Heart right ventricle (tissue), 16 donors: ENCODE results near the gene SLCO1C1. TPM values are rescaled to one million over a fixed set of nuclear protein-coding genes. Genes with fewer than 3 reads are reported as not detected.

Experiments used
- ATAC-seq, 8 donors: fragments of 200-7000 bp; cut with Tn5 transposase; one replicate each; pipeline ENCODE4 v1.9.1; 2020; ENCODE audit warnings: mild to moderate bottlenecking in 8 of 8, moderate library complexity in 8 of 8, moderate number of reproducible peaks in 1 of 8
- DNase-seq, 2 donors: peaks; one replicate each; pipeline ENCODE4 v3.0.0-alpha.2; 2020
- H3K27ac ChIP-seq, 10 donors: fragments of 200-600 bp; sonication (generic) in 2 of 10; one replicate each; pipeline versions ENCODE4 v1.5.0 to v1.8.0; 2020 to 2022; ENCODE audit warnings: mild to moderate bottlenecking in 3 of 10
- H3K27me3 ChIP-seq, 7 donors: fragments of 200-600 bp; one replicate each; pipeline ENCODE4 v1.8.0; 2021 to 2022; ENCODE audit warnings: mild to moderate bottlenecking in 2 of 7
- H3K36me3 ChIP-seq, 9 donors: fragments of 200-600 bp; sonication (generic) in 1 of 9; one replicate each; pipeline versions ENCODE4 v1.5.0 to v1.8.0; 2020 to 2022; ENCODE audit warnings: mild to moderate bottlenecking in 2 of 9
- H3K4me1 ChIP-seq, 9 donors: fragments of 200-600 bp; sonication (generic) in 1 of 9; one replicate each; pipeline versions ENCODE4 v1.5.0 to v1.8.0; 2020 to 2022; ENCODE audit warnings: mild to moderate bottlenecking in 4 of 9
- H3K4me3 ChIP-seq, 10 donors: fragments of 200-600 bp; sonication (generic) in 2 of 10; one replicate each; pipeline versions ENCODE4 v1.5.0 to v1.8.0; 2020 to 2022; ENCODE audit warnings: mild to moderate bottlenecking in 7 of 10, moderate library complexity in 2 of 10
- H3K9me3 ChIP-seq, 11 donors: fragments of 200-600 bp in 10 of 11; sonication (generic) in 2 of 11; one replicate each; pipeline versions ENCODE4 v1.5.0 to v1.8.0; 2013 to 2022; ENCODE audit warnings: mild to moderate bottlenecking in 2 of 11, control low read depth in 1 of 11, moderate library complexity in 1 of 11
- WGBS, 2 donors: extraction: QIAGEN DNeasy Blood & Tissue Kit; methylation state at CpG; one replicate each; pipeline ENCODE4 v1.1.7; 2013; ENCODE audit warnings: inconsistent platforms in 1 of 2; 5-methylcytosine and 5-hydroxymethylcytosine counted together
- intact Hi-C, 10 donors: fragments of 100-400 bp; cut with DNase I; formaldehyde crosslinking; loops; one replicate each; pipeline versions ENCODE4 v1.11.1 to v1.14.2; 2022
- polyA plus RNA-seq, 2 donors: library from polyadenylated mRNA; stranded (reverse); fragments of 200-250 nt; gene quantifications; one replicate each; pipeline ENCODE4 v1.2.3, GENCODE V29; 2013
- total RNA-seq, 10 donors: library from RNA; stranded (reverse); fragmentation: NEBNext Ultra II Directional in 3 of 10; extraction: Animal tissue kit (Norgen Biotek cat#: 25700) in 3 of 10; gene quantifications; one replicate each; pipeline versions ENCODE4 v1.2.1 to v1.2.4, GENCODE V29; 2021 to 2023
- TF ChIP-seq, protein P1 (sequence below), 9 donors: fragments of 200-600 bp; sonication (generic) in 2 of 9; IDR thresholded peaks; one replicate each; pipeline versions ENCODE4 v1.5.0 to v1.8.0; 2021 to 2022; ENCODE audit warnings: antibody characterized with exemption in 9 of 9, mild to moderate bottlenecking in 5 of 9, moderate library complexity in 1 of 9
- donor health status: Arrhythmogenic right ventricular cardiomyopathy.
- donor health status: ischemic (EF 13 %, LVEDD 7.1; RV severe dilation, severe dysfunction).
- donor health status: healthy with polysubstance abuse.
- donor health status: DM: no; HTN: yes; CAD: no.
- donor health status: DM: no; HTN: no; CAD: no.
- donor health status: ischemic (EF 25% LVEDD 6.9; RV normal size, moderate dysfunction).
- donor health status: ischemic (EF 25% LVEDD 5.7; RV mildly dilated, moderate dysfunction).
- donor health status: healthy.
- donor health status: DM: yes; HTN: yes; CAD: no.
- donor health status: Ischemic cardiomyopathy.
- donor health status: ischemic (EF 35%, LVEDD 5.7; RV mildly dilated, moderate dysfunction).
- donor health status: nonischemic (EF 11% LVEDD 7.7; RV severe dilation, severe dysfunction).
- donor health status: DM: yes; HTN: yes; CAD: no.
- donor health status: PGD.
- donor health status: ischemic (EF 29% LVEDD 5.4; RV normal size, mild dysfunction).
- donor health status: nonischemic (EF 23%, LVEDD 6.1; RV moderate dilation, normal function).

SLCO1C1 gene
- total and polyA plus RNA-seq, 12 donors: 0.64 to 3.3 (median 1.3) TPM

DNA sequence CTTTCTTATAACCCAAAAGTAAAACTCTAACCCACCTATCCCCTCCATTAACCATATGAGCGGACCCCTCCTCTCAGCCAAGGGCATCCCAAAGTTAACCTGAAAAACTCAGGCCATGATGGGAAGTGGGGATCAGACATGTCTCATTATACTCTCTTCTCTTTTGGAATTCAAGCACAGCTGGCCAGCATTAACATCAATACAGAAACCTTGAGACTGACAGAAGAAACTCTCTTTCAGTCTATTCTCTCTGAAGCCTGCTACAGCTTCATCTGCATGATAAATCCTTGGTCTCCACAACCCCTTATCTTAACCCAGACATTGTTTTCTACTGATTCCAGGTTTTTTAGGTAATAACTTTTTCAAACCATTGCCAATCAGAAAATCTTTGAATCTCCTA, 97.8 kb downstream of the SLCO1C1 start:
- Histone ChIP-seq H3K4me1 (no peaks in the 10 kb centered on the region), H3K9me3 (no peaks in the 10 kb centered on the region), H3K27ac (no peak overlapping the region), H3K36me3 (no peaks in the 10 kb centered on the region), H3K27me3 (no peaks in the 10 kb centered on the region), H3K4me3 (no peak overlapping the region)
- TF ChIP-seq, protein P1, sequence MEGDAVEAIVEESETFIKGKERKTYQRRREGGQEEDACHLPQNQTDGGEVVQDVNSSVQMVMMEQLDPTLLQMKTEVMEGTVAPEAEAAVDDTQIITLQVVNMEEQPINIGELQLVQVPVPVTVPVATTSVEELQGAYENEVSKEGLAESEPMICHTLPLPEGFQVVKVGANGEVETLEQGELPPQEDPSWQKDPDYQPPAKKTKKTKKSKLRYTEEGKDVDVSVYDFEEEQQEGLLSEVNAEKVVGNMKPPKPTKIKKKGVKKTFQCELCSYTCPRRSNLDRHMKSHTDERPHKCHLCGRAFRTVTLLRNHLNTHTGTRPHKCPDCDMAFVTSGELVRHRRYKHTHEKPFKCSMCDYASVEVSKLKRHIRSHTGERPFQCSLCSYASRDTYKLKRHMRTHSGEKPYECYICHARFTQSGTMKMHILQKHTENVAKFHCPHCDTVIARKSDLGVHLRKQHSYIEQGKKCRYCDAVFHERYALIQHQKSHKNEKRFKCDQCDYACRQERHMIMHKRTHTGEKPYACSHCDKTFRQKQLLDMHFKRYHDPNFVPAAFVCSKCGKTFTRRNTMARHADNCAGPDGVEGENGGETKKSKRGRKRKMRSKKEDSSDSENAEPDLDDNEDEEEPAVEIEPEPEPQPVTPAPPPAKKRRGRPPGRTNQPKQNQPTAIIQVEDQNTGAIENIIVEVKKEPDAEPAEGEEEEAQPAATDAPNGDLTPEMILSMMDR (IDR thresholded peaks at IDR 0.05): no peak
- intact Hi-C loops: loop anchor here in 2 of 10 donors (10.0 kb wide), 2 partner anchors 148 to 1048 kb away; no protein-coding TSS in a partner anchor
- WGBS, 2 donors: 88% methylated on average over 1 of the region's 1 CpG
- ATAC-seq (no peak), DNase-seq (no peak)

DNA sequence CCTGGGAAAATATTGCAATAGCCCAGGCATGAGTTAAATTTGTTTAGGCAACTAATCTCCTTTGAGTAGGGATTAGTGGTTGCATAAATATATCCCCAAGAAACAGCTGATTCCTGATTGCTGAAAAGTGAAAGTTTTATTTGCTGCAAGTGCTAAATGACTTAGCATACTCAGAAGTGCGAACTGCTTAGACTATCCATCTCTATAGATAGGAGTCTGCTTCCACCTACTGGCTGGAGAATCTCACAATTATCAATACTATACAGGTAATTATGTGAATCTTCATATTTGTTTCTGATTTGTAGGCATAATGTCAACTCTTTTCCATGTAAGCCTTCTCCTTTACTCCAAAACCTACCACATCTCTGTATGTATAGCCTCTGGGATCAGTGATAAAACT, 103.4 kb downstream of the SLCO1C1 start:
- intact Hi-C loops: loop anchor here in 5 of 10 donors (5.0 to 10.0 kb wide), 5 partner anchors 151 to 1061 kb away; no protein-coding TSS in a partner anchor
- DNase-seq (no peak), ATAC-seq (peak in 4 of 8 donors; percentile 58 to 76 (median 72))
- no peak overlapping the region for H3K27ac ChIP-seq
- TF ChIP-seq, protein P1 (IDR thresholded peaks at IDR 0.05): peak in 8 of 9 donors; percentile 22 to 65 (median 50)
- H3K9me3 ChIP-seq: no peaks in the 10 kb centered on the region
- 20 to 38% methylated on average over 1 of the region's 1 CpG for WGBS, 2 donors
- peaks cover 0 to 7% (median 0%) of the 10 kb centered on the region in 9 donors for H3K4me1 ChIP-seq
- H3K36me3 ChIP-seq: no peaks in the 10 kb centered on the region
- no peaks in the 10 kb centered on the region for H3K27me3 ChIP-seq
- H3K4me3 ChIP-seq: no peak overlapping the region

DNA sequence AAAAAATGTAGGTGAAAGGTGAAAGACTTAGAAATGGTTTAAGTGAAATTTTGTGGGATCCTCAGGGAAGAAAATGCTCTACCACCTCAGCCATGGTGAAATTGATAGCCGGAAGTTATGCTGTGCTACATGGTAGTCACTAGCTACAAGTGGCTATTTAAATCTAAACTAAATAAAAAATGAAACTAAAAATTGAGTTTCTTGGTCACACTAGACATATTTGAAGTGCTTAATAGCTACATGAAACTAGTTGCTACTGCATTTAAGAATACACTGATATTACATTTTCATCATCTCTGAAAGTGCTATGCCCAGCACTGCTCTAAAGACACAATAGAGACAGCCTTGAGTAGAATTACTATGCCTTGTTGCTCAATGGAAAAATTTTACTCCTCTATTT, 105.0 kb downstream of the SLCO1C1 start:
- WGBS, 2 donors: 87 to 97% methylated on average over 1 of the region's 1 CpG
- no peaks in the 10 kb centered on the region for H3K9me3 ChIP-seq
- intact Hi-C loops: loop anchor here in 1 of 10 donors (10.0 kb wide), 1 partner anchor 155 kb away; no protein-coding TSS in a partner anchor
- H3K36me3 ChIP-seq: no peaks in the 10 kb centered on the region
- ATAC-seq (no peak), DNase-seq (no peak)
- H3K4me3 ChIP-seq: no peak overlapping the region
- H3K4me1 ChIP-seq: peaks cover 0 to 7% (median 0%) of the 10 kb centered on the region in 9 donors
- H3K27me3 ChIP-seq: no peaks in the 10 kb centered on the region
- TF ChIP-seq, protein P1 (IDR thresholded peaks at IDR 0.05): no peak
- no peak overlapping the region for H3K27ac ChIP-seq

DNA sequence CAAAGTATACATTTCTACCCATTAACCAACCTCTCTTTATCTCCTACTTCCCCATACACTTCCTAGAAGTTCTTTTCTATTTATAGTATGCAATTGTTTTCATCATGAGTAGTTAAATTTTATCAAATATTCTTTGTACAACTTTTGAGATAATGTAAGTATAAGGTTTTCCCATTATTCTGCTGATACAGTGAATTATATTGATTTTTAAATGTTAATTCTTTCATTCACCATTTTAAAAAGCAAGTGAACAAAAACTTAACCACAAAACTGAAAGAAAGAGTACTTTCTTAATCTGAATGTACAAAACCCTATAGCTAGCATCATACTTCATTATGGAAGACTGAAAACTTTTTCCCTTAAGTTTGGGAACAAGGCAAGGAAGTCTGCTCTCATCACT, 105.9 kb downstream of the SLCO1C1 start:
- DNase-seq (no peak), ATAC-seq (no peak)
- no peaks in the 10 kb centered on the region for H3K9me3 ChIP-seq
- H3K27me3 ChIP-seq: no peaks in the 10 kb centered on the region
- H3K36me3 ChIP-seq: no peaks in the 10 kb centered on the region
- H3K27ac ChIP-seq: no peak overlapping the region
- H3K4me1 ChIP-seq: peaks cover 0 to 7% (median 0%) of the 10 kb centered on the region in 9 donors
- TF ChIP-seq, protein P1 (IDR thresholded peaks at IDR 0.05): no peak
- no peak overlapping the region for H3K4me3 ChIP-seq
- intact Hi-C loops: loop anchor here in 1 of 10 donors (10.0 kb wide), 1 partner anchor 156 kb away; no protein-coding TSS in a partner anchor

Other genes starting within 250 kb of the SLCO1C1 start
- 1 to 10 TPM in 1 of 10 donors, under 1 TPM in 2, not detected in 7; 0.28 to 2.5 (median 0.35) TPM for gene SLCO1B3, start 115.4 kb downstream of the SLCO1C1 start, total RNA-seq
- not detected for gene SLCO1B3, start 115.4 kb downstream of the SLCO1C1 start, polyA plus RNA-seq